ENCODE measurements around the gene CDC27.
"Not testable (repeated sequence)": the region's sequence is repeated elsewhere in the genome, so short reads cannot be mapped to it uniquely, and the experiment has no call there.

CDC27 gene, protein sequence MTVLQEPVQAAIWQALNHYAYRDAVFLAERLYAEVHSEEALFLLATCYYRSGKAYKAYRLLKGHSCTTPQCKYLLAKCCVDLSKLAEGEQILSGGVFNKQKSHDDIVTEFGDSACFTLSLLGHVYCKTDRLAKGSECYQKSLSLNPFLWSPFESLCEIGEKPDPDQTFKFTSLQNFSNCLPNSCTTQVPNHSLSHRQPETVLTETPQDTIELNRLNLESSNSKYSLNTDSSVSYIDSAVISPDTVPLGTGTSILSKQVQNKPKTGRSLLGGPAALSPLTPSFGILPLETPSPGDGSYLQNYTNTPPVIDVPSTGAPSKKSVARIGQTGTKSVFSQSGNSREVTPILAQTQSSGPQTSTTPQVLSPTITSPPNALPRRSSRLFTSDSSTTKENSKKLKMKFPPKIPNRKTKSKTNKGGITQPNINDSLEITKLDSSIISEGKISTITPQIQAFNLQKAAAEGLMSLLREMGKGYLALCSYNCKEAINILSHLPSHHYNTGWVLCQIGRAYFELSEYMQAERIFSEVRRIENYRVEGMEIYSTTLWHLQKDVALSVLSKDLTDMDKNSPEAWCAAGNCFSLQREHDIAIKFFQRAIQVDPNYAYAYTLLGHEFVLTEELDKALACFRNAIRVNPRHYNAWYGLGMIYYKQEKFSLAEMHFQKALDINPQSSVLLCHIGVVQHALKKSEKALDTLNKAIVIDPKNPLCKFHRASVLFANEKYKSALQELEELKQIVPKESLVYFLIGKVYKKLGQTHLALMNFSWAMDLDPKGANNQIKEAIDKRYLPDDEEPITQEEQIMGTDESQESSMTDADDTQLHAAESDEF

DNA sequence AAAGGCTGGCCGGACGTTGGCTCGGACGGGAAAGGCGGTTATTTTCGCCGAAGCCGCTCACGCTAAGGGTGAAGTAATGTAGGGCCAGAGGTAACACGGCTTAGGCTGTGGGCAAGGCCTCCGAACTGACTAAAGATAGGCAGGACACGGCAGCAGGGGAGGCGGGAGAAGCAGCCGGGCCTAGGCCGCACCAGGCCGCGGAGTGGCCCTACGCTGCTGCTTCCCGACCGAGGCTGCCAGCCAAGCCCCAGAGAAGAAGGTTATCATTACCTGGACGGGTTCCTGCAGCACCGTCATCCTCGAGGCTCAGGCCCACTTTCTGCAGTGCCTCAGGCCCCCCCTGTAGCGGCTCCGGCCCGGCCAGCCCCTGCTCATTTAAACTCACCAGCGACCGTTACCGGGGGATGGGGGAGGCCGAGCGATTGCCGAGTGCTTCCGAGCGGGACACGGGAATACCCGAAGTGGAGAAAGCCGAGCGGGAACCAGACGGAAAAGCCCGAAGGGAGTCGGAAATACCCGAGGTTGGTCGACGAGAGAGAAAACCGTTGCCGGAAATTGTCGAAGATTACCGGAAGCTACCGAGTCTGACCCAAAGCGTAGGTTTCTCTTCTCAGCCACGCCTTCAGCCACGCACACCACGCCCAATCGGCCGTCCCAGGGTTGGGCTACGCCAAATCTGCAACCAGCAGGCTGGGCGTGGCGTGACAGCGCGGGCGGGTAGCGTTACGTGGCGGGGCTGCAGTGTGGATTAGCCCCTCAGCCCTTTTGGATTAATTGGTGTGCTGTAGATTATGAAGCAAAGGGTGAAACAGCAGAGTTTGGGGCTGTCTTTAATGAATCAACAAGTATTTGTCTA is at the start of gene CDC27:
Gene CDC27, minus strand, starts transcription at position 420 of the 856 bp plus-strand sequence. Its CDS starts 123 bp downstream, at position 297.
- peak; percentile 99 for DNase-seq

DNA sequence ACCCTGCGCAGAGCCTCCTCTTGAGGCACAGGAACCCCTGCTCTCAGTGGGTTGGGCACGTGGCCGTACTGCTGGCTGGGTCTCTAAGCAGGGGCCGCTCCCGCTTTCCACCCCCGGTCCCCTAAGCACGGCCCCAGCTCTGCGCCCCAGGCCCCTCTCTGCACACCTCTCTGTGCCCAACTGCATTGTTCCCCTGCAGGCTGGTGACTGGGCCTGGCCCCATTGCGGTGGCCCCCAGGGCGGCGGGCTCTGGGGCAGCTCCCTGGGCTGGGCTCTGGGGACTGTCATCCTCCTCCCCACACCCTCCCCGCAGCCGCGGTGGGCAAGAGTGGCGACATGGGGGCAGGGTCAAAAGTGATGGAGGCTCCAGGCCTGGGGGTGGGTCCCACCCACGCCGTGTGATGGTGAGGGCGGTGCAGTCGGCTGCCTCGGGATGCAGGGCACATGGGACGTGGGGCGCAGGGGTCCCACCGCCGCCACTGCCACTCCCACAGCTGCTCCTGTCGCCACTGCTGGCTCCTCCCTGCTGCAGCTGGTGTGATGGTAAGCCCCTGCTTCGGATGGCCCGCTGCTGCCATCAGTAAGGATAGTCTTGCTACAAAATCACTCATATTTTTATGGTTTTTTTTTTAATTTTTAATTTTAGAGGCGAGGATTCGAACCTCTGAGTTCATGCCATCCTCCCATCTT is 49.4 kb upstream of the CDC27 start:
- DNase-seq, result no peak

DNA sequence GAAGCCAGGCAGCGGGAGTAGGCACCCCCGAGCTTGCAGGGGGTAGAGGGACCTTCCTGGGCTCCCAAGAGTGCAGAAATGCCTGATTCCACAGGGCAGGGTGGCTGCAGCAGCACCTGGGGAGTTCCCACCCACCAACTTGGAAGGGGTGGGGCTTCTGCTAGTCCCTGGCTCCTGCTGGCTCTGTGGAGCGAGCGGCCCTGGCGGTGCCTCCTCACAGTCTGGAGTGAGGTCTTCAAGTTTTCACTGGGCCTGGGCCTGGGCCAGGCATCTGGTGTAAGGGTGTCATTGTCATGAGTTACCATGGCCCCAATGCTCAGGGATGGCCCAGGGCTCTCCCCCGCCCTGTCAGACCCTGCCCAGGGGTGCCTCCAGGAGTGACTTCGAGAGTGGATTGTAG is 48.7 kb upstream of the CDC27 start:
- no peak for DNase-seq

DNA sequence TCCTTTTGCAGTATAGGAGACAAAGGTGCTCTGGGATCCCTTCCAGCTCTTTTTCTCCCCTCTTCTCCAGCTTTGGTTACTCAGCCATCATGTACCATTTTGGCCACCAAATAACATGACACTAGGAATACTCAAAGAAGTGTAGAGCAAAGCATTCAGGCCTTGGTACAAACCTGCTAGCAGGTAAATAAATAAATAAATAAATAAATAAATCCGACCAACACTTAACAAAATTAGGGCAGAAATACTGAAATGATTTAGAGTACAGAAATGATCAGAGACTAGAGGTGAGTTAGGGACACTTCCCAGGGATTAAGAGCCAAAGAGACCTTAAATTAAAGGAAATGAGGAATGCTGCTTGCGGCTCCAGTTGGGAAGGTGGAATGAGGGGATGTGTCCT is 46.8 kb upstream of the CDC27 start:
- DNase-seq, result no peak

DNA sequence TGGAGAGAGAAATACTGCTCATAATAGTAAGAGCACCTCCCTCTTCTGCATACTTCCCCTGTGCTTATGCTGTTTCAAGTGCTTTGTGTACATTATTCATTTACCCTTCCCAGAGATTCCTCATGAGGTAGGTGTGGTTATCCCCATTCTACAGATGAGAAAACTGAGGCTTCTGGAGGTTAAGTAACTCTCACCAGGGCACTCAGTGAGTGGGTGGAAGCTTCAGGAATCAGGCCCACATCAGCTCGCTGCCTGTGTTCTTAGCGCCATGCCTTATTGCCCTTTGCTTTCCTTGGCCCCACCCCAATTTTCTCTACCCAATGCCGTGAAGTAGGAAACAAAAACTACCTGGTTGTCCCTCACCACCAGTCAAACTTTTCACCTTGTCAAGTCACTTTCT is 46.4 kb upstream of the CDC27 start:
- DNase-seq, result no peak

DNA sequence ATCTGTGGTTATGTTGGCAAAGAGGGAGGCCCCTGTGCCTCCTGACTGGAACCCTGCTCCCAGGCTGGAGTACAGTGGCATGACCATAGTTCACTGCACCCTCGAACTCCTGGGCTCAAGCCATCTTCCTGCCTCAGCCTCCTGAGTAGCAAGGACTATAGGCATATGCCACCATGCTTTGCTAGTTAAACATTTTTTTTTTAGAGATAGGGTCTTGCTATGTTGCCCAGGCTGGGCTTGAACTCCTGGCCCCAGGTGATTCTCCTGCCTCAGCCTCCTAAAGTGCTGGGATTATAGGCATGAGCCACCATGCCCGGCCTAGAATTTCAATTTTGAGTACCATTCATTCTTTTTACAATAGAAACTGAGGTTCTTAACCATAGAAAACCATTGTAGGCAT is 43.4 kb upstream of the CDC27 start:
- no peak for DNase-seq

DNA sequence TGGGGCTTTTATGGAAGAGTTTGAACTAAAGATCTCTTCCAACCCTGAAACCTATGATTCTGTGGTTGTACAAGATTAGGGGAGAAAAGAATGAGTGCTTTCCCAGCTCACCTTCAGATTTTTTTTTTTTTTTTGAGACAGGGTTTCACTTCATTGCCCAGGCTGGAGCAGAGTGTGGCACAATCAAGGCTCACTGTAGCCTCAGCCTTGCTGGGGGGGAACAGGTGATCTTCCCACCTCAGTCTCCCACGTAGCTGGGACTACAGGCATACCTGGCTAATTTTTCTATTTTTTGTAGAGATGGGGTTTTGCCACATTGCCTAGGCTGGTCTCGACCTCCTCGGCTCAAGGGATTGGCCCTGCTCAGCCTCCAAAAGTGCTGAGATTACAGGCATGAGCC is 42.8 kb upstream of the CDC27 start:
- DNase-seq, result no peak

DNA sequence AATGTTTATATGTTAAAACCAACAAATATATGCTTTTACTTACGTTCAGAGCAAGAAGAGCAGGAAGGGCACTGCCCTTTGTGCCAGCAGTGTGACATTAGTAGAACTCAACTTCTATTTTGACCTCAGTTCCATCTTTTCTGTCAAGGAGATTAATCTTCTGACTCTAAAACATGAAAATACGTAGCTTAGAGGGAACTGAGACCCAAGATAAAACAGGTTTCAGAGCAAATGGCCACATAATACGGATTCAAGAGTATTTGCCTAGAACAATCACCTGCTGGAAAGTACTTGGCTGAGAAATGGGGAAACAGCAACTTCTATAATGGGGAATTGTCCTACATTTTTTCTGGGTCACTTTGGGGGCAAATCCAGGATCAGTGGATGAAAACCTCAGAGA is 42.2 kb upstream of the CDC27 start:
- no peak for DNase-seq

DNA sequence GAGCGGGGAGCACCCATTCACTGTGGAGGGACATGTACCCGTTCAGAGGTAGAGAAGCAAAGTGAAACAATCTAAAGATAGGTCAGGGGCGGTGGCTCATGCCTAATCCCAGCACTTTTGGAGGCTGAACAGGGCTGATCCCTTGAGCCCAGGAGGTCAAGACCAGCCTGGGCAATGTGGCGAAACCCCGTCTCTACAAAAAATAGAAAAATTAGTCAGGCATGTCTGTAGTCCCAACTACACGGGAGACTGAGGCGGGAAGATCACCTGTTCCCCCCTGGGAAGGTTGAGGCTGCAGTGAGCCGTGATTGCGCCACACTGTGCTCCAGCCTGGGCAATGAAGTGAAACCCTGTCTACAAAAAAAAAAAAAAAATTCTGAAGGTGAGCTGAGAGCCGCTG is 41.8 kb upstream of the CDC27 start:
- DNase-seq, result no peak

DNA sequence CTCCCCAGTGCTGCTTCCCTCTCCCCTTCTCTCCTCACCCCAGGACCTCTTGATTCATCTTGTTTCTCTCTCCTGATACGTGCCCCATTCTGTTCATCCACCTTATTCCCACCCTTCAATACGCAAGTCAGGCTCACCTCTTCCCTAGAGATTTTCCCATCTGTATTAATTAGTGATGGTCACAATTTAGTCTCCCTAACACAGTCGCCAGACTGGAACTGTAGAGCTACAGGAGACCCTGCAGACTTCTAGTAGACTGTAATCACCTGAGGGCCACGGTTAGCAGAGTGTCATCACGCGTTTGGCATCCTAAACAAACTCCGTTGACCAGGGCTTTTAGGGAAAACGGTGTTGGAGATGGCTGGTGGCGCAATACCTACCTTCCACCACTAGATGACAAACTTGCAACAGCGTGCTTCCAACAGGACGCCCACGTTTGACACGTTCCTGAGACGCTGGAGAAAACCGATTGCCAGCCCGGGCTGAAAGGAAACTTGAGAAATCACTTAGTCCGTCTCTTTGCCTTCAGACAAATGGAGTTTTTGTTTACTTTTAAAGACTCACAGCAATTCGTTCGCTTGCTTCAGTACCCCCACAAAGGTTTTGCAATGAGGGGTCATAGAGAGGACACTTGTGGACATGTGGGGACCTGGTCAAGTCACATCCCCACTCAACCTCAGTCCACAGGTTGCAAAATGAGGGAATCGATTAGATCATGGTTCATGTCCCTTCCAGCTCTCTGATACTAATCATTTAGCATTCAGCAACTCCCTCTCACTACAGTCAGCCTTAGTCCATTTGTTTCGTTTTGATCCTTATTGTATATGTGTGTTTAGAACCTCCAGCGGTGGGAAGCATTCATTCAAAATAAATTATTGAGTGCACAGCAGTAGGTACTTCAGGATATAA is 40.7 kb upstream of the CDC27 start:
- peak; percentile 77 for DNase-seq

DNA sequence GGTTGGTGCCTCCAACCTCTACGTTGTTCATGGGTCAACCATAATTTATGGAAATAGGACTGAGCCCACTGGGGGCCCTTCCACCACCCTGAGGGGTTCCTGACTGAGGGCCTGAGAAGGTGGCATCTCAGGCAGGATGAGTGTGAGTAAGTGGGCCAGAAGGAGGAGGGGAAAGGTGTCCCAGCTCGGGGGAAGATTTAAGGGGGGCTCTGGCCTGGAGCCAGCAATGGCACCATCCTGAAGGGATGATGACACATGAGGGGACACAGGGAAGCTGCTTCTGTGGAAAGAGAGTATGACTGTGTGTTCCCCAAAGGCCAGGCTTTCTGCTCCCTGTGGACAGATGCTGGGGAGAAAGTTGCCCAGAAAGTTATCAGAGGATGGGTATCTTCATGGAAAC is 38.8 kb upstream of the CDC27 start:
- DNase-seq, result no peak

DNA sequence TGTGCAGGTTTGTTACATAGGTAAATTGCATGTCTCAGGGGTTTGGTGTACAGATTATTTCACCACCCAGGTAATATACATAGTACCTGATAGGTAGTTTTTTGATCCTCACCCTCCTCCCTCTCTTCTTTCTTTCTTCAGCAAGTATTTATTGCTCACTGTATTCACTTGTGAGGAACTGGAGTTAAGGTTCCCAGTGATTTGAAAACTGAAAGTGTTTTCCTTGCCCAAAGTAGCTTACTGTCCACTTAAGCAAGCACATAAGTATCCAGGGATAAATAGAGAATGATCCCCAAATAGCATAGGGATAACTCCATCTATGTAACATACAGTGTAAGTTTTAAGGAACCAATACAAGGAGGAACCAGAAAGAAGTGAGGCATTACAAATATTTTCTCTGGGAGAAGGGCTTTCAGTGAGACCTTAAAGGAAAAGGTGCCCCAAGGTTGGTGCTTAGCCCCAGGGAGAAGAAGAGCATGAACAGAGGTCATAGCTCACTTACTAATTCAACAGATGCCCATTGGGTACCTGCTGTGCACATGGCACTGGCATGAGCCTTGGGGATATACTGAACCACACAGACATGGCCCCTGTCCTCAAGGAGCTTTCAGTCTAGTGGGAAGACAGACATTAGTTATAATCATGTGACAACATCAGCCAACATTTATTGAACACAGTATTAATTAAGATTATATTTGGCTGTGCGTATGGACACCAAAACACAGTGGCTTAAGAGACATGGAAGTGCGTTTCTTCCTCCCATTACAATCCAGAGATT is 37.0 kb upstream of the CDC27 start:
- no peak for DNase-seq

DNA sequence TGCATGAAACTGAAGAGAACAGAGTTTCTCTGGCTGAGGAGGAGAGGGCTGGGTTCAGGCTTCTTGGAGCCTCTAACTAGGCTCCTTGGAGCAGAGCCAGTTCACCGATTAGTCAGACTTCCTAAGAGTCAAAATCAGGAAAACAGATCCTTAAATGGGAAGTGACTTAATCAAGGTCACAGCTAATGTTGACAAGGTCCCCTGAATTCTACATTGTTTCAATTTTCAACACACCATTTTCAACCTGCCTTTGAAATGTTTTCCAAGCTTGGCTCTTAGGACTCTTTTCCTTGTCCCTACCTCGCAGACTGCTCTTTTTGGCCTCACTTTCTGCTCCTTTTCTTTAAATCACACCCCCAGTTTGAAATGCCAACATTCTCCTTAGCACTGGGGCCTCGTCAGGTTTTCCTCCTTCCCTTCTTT is 36.4 kb upstream of the CDC27 start:
- DNase-seq, result no peak

DNA sequence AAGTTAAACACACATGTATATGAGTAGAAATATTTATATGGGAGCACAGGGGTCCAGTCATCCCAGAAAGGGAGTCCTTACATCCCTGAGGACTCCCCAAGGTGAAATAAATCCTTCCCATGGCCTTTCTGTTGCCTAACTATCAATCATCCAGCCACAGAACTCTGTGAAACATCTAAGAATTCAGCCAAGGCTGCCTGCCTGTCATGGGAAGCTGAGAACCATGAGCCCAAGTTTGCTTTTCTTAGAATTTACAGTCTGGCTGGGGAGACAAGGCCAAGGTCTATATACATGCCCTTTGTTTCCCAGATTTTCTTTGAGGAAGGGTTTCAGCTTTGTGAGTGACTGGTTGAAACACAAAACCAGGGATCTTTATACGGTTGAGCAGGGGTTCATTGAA is 35.9 kb upstream of the CDC27 start:
- DNase-seq, result no peak

DNA sequence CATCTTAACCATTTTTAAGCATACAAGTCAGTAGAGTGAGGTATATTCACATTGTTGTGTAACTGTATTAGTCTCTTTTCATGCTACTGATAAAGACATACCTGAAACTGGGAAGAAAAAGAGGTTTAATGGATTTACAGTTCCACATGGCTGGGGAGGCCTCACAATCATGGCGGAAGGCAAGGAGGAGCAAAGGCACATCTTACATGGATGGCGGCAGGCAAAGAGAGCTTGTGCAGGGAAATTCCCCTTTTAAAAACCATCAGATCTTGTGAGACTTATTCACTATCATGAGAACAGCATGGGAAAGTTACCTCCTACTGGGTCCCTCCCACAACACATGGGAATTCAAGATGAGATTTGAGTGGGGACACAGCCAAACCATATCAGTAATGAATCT is 35.0 kb upstream of the CDC27 start:
- DNase-seq, result not testable (repeated sequence)

DNA sequence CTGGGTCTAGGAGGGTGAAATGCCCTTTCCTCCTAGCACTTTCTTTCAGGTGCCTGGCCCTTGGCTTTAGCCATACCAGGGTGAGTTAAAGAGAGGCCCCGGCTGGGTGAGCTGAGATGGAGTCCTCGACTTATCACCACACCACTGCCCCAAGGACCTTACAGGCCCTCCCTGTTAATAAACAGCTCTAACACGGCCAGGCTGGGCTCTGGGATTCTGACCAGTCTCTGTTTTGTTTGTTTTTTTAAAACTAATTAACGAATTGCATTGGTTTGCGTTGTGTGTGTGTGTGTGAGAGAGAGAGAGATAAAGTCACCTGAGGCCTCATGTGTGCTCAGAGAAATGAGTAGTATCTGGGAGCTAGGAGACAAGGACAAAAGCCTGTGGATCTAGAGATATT is 34.4 kb upstream of the CDC27 start:
- no peak for DNase-seq

DNA sequence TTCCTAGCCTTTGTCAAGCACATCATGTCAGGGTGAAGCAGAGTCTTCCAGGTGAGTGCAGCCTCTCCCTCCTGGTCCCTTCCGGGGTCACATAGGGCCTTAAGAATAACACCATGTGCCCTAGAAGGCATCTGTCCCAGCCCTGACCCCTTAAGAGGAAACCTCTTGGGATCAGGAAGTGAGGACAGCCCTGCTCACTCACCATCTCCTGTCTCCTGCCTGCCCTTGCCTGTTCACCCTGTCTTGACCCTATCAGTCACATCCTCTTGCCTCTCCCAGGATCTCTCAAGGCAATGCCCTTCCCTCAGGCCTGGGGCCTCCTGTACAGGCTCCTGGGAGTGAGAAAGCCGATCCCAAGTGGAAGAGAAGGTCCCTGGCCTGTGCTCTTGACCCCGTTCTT is 33.9 kb upstream of the CDC27 start:
- DNase-seq, result no peak

DNA sequence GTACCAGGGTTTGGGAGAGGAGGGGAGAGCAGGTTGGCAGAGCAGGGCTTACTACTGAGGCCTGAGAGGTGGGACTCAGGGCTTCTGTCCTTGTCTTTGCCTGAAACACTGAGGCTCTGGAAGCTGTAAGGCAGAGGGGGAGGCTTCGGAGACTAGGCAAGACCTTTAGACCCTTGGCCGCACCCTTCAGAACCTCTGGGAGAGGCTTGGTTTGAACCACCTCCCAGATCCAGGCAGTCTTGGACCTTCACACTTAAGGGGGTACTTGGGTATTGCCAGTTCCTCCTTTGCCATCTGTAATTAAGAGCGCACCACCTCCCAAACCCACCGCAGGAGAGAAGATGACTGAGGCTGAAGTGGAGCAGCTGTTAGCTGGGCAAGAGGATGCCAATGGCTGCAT is 33.0 kb upstream of the CDC27 start:
- no peak for DNase-seq

DNA sequence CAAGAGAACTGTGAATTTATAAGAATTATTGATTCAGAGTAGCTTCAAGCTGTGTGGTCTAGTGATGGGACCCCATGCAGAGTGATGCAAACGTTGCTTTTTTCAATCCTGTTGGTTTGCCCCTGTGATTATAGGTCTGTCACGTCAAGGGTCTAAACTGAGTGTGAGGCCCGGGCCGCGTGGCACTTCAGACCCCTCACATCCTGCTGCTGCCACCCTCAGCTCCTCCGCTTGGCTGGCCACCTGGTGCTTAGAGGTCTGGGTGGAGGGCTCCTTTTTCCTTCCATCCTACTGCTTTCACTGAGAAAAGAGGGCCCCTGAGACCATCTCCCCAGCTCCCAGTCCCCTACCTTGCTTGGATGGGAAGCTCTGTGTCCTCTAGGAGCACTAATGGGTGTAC is 32.1 kb upstream of the CDC27 start:
- no peak for DNase-seq

DNA sequence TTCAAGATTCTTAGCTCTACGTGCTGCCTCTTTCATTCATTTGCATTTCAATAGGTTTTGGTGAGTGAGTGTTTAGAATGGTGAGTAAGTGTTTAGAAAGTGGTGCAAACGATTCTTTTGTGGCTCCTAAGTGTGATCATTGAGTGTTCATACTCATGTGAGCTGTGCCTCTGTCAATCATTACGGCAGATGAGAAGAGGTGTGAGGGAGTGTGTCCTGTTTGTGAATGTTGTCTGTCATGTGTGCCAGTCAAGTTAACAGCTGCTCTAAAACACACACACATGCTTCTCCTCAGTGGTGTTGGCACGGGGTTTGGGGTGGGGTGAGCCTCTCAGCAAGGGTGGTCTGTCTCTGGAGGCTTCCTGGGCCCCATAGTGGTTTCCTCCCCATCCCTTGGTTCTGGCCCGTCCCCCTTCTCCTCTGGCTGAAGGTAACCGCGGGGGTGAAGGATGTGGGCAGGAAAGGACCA is 31.5 kb upstream of the CDC27 start:
- DNase-seq, result no peak
